Measurements from ENCODE around the gene KCNIP4. TPM values are rescaled to one million over a fixed set of nuclear protein-coding genes. Genes with fewer than 3 reads are reported as not detected.

KCNIP4 gene
- total and polyA plus RNA-seq, 2 of the 8 experiments (the other 6 are each of a cell fraction or from before 2014, with no cell fraction given): 0.06 TPM; not detected in 1

- H3K23ac ChIP-seq (ENCODE audit: insufficient read length): no peak overlapping the region
- no peak overlapping the region for H2BK12ac ChIP-seq (ENCODE audit: low read depth, low read length)
- no peak overlapping the region for H3K27ac ChIP-seq (ENCODE audit: low read depth, low read length)
- no peak overlapping the region for H2BK15ac ChIP-seq (ENCODE audit: low read length)
- H3K4me3 ChIP-seq (ENCODE audit: extremely low read depth in 1 of 4, insufficient read depth in 2 of 4, low read depth in 3 of 4, low read length in 4 of 4): no peak overlapping the region
- H4K8ac ChIP-seq (ENCODE audit: extremely low read depth, insufficient read depth, low read length): no peak overlapping the region
- no peak overlapping the region for H2AFZ ChIP-seq (ENCODE audit: low read length)
- H3K56ac ChIP-seq (replicated peaks; ENCODE audit: insufficient read length, low read depth, low read length): no peak overlapping the region
- H3K79me1 ChIP-seq (ENCODE audit: low read depth, low read length): no peaks in the 10 kb centered on the region
- ChIA-PET CTCF (ENCODE audit: partially characterized antibody) (interaction anchor here (1.5 kb wide), 1 partner anchor 14 kb away, joined by 3 read pairs; no protein-coding TSS in a partner anchor), POLR2A (ENCODE audit: partially characterized antibody) (no interaction called here)
- H3K4me1 ChIP-seq (replicated peaks in 1 of 4; ENCODE audit: control insufficient read depth in 3 of 4, insufficient read depth in 4 of 4, low read length in 3 of 4): no peaks in the 10 kb centered on the region
- H3K27me3 ChIP-seq (replicated peaks in 1 of 4; ENCODE audit: control insufficient read depth in 3 of 4, extremely low read depth in 1 of 4, insufficient read depth in 3 of 4, low read length in 3 of 4): no peaks in the 10 kb centered on the region
- H2BK120ac ChIP-seq (replicated peaks; ENCODE audit: low read depth, low read length): no peak overlapping the region
- H3K18ac ChIP-seq (ENCODE audit: extremely low read depth, low read length): no peak overlapping the region
- H3K9me3 ChIP-seq (ENCODE audit: insufficient read depth in 2 of 2, low read depth in 1 of 2, low read length in 1 of 2): peaks cover 0 to 2% of the 10 kb centered on the region in 2 experiments; a peak in 1 of 4 replicates
- no peak overlapping the region for H3K4ac ChIP-seq (replicated peaks; ENCODE audit: insufficient read length, low read depth, low read length)
- H2AK5ac ChIP-seq (ENCODE audit: low read depth, low read length): no peak overlapping the region
- FAIRE-seq (no peak), DNase-seq (ENCODE audit: low read depth in 1 of 2, low spot score in 2 of 2) (no peak)
- TF ChIP-seq POU5F1 (IDR thresholded peaks at IDR 0.05; ENCODE audit: low read depth, low read length): no peak
- peak; percentile 68; the same call in 1 of the 2 replicates for TF ChIP-seq CEBPB (IDR thresholded peaks at IDR 0.05; ENCODE audit: low read depth, low read length)
- no peak for TF ChIP-seq KDM1A (IDR thresholded peaks at IDR 0.05; ENCODE audit: borderline replicate concordance, low read length)
- TF ChIP-seq ATF3 (IDR thresholded peaks at IDR 0.05; ENCODE audit: insufficient read depth, low read depth, low read length): no peak
- no peak for TF ChIP-seq BRCA1 (IDR thresholded peaks at IDR 0.05; ENCODE audit: low read depth, low read length)
- TF ChIP-seq GTF2F1 (IDR thresholded peaks at IDR 0.05; ENCODE audit: borderline replicate concordance, low read depth, low read length): no peak
- no peak overlapping the region for H2BK5ac ChIP-seq (ENCODE audit: low read depth, low read length)
- H3K4me2 ChIP-seq (ENCODE audit: insufficient read depth in 1 of 2, low read depth in 2 of 2, low read length in 2 of 2): no peak overlapping the region
- 92% methylated on average over 4 of the region's 4 CpGs; no CpG with 5 or more reads in 1 of the 2 experiments for WGBS, 2 experiments (ENCODE audit: extremely low coverage in 1 of 2, insufficient coverage in 1 of 2, insufficient read length in 1 of 2, insufficient replicate concordance in 2 of 2, low coverage in 1 of 2, low lambda C conversion rate in 2 of 2, missing lambda C conversion rate in 1 of 2)
- H4K20me1 ChIP-seq (replicated peaks in 1 of 2; ENCODE audit: control insufficient read depth in 1 of 2, insufficient read depth in 2 of 2, low read length in 2 of 2): no peaks in the 10 kb centered on the region
- H3K36me3 ChIP-seq (ENCODE audit: control insufficient read depth in 2 of 4, insufficient read depth in 4 of 4, low read length in 3 of 4): no peaks in the 10 kb centered on the region
- H3K79me2 ChIP-seq (ENCODE audit: control insufficient read depth in 1 of 2, insufficient read depth in 2 of 2, low read length in 2 of 2): no peaks in the 10 kb centered on the region
- H3K23me2 ChIP-seq (ENCODE audit: low read depth, low read length): no peaks in the 10 kb centered on the region; the same call in 1 of the 2 replicates
- no peak overlapping the region for H4K91ac ChIP-seq (replicated peaks; ENCODE audit: insufficient read length, low read length)
- H2BK20ac ChIP-seq (ENCODE audit: low read length): no peak overlapping the region
- H3K14ac ChIP-seq (ENCODE audit: insufficient read length): no peak overlapping the region
- H4K5ac ChIP-seq (ENCODE audit: insufficient read length, low read depth, low read length): no peak overlapping the region
- no peak overlapping the region for H3K9ac ChIP-seq (replicated peaks in 1 of 4; ENCODE audit: extremely low read depth in 1 of 4, low read depth in 3 of 4, low read length in 3 of 4)
These were observed 942.9 kb downstream of the KCNIP4 start for GRCh38 chr4:21005647-21006046.

Measured in H1 (cell line).